BLaER1 (cell line): ENCODE measurements around the gene COL18A1.
"Not testable (repeated sequence)": the region's sequence is repeated elsewhere in the genome, so short reads cannot be mapped to it uniquely, and the experiment has no call there.

ENCODE experiments used
- H3K27ac ChIP-seq: shearing (Covaris generic); formaldehyde crosslinking; 2 replicates; pipeline ENCODE4 v1.8.1; 2022
- H3K27me3 ChIP-seq: shearing (Covaris generic); formaldehyde crosslinking; 2 replicates; pipeline ENCODE4 v1.8.1; 2022
- H3K36me3 ChIP-seq: shearing (Covaris generic); formaldehyde crosslinking; 2 replicates; pipeline ENCODE4 v1.8.1; 2022
- H3K4me1 ChIP-seq: shearing (Covaris generic); formaldehyde crosslinking; 2 replicates; pipeline ENCODE4 v1.8.1; 2022
- H3K4me2 ChIP-seq: shearing (Covaris generic); formaldehyde crosslinking; 2 replicates; pipeline ENCODE4 v1.8.1; 2022
- H3K4me3 ChIP-seq: shearing (Covaris generic); formaldehyde crosslinking; 2 replicates; pipeline ENCODE4 v1.8.1; 2022
- H3K9ac ChIP-seq: shearing (Covaris generic); formaldehyde crosslinking; 2 replicates; pipeline ENCODE4 v1.8.1; 2022
- H3K9me3 ChIP-seq: shearing (Covaris generic); formaldehyde crosslinking; 2 replicates; pipeline ENCODE4 v1.8.1; 2022
- H4K20me1 ChIP-seq: shearing (Covaris generic); formaldehyde crosslinking; 2 replicates; pipeline ENCODE4 v1.8.1; 2022
- Cebpa-rat ChIP-seq: shearing (Covaris generic); IDR thresholded peaks from 2 replicates; pipeline ENCODE4 v1.8.1; 2022

The COL18A1 gene

DNA sequence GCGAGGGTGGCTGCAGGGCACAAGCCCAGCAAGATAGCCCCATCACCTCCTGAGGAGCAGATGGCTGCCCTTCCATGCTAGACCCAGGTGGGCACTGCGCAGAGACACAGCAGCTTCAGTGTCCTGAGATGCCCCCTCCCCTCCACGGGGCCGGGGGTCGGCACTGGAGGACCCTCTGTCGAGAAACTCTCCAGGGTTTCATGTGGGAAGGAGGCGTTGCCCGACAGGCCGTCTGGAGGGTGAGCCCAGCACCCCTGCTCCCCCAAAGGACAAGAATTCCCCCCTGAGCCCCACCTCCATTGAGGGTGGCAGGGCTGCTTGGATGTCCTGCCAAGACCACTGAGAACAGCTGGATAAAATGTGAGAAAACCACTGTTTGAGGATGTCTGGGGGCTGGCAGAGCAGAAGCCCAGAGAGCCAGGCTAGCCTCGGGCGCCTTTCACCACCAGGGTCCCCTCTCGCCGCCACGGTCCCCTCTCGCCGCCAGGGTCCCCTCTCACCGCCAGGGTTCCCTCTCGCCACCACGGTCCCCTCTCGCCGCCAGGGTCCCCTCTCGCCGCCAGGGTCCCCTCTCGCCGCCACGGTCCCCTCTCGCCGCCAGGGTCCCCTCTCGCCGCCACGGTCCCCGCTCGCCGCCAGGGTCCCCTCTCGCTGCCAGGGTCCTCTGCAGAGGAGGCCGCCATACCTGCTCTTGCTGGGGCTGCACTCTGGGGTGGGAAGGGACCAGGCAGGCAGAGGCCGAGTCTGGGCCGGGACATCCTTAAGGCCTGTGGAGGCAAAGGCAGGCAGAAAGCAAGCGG is 93.1 kb downstream of the COL18A1 start:
- H3K9ac ChIP-seq: no peak overlapping the region
- H3K27me3 ChIP-seq: no peaks in the 10 kb centered on the region

DNA sequence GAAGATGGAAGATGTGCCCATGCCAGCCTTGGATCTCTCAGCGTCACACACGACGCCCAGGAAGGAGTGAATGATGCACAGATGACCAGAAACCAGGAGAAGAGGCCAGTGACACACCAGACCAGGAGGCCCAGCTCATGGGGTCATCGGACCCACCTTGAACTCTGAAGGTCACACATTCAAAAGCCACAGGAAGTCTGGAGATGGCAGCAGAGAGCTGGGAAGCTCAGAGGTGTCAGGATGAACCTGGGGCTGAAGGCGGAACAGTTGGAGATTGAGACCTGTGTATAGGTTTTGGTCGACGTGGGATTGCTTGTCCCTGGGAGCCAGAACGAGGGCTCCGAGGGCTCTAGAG is 93.7 kb downstream of the COL18A1 start:
- H3K4me1 ChIP-seq: peaks cover 28% of the 10 kb centered on the region
- H3K4me3 ChIP-seq: no peak overlapping the region
- TF ChIP-seq Cebpa-rat: no peak
- no peak overlapping the region for H3K9ac ChIP-seq
- H3K27me3 ChIP-seq: no peaks in the 10 kb centered on the region
- H4K20me1 ChIP-seq: no peaks in the 10 kb centered on the region
- H3K4me2 ChIP-seq: no peak overlapping the region
- no peak overlapping the region for H3K27ac ChIP-seq
- H3K9me3 ChIP-seq: peaks cover 30% of the 10 kb centered on the region
- peaks cover 11% of the 10 kb centered on the region; the same call in 1 of the 2 replicates for H3K36me3 ChIP-seq

More for the DNA sequence above, 93.1 kb downstream of the COL18A1 start:
- H3K4me2 ChIP-seq: no peak overlapping the region
- no peak overlapping the region for H3K4me3 ChIP-seq
- no peaks in the 10 kb centered on the region for H4K20me1 ChIP-seq
- H3K36me3 ChIP-seq: peaks cover 11% of the 10 kb centered on the region; the same call in 1 of the 2 replicates
- TF ChIP-seq Cebpa-rat: no peak
- peaks cover 30% of the 10 kb centered on the region for H3K9me3 ChIP-seq
- peaks cover 34% of the 10 kb centered on the region for H3K4me1 ChIP-seq
- H3K27ac ChIP-seq: no peak overlapping the region

GRCh38 chr21:45499201-45499750 is 94.3 kb downstream of the COL18A1 start:
- TF ChIP-seq Cebpa-rat: no peak
- Histone ChIP-seq H3K4me1 (peaks cover 28% of the 10 kb centered on the region), H4K20me1 (no peaks in the 10 kb centered on the region), H3K27me3 (no peaks in the 10 kb centered on the region), H3K4me2 (no peak overlapping the region), H3K9ac (no peak overlapping the region), H3K36me3 (peaks cover 11% of the 10 kb centered on the region; the same call in 1 of the 2 replicates), H3K9me3 (peaks cover 30% of the 10 kb centered on the region), H3K27ac (no peak overlapping the region), H3K4me3 (no peak overlapping the region)

DNA sequence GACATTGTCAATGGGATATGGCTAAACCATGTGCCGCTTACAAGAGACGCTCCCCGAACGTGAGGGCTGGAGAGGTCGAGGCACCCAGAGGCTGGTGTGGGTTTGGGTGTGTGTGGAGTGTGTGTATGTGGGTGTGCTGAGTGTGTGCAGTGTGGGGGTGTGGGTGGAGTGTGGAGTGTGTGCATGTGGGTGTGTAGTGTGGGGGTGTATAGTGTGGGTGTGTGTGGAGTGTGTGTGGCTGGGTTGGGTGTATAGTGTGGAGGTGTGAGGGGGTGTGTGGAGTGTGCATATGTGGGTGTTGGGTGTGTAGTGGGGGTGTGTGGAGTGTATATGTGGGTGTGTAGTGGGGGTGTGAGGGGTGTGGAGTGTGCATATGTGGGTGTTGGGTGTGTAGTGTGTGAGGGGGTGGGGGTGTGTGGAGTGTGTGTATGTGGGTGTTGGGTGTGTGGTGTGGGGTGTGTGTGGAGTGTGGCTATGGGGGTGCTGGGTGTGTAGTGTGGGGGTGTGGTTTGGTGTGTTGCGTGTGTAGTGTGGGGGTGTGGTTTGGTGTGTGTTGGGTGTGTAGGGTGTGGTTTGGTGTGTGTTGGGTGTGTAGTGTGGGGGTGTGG is 95.1 kb downstream of the COL18A1 start:
- Histone ChIP-seq H3K9ac (no peak overlapping the region), H3K4me3 (no peak overlapping the region), H3K9me3 (peaks cover 30% of the 10 kb centered on the region), H3K27ac (no peak overlapping the region), H3K36me3 (peaks cover 11% of the 10 kb centered on the region; the same call in 1 of the 2 replicates), H4K20me1 (no peaks in the 10 kb centered on the region), H3K27me3 (no peaks in the 10 kb centered on the region), H3K4me1 (peaks cover 32% of the 10 kb centered on the region), H3K4me2 (no peak overlapping the region)
- no peak for TF ChIP-seq Cebpa-rat

DNA sequence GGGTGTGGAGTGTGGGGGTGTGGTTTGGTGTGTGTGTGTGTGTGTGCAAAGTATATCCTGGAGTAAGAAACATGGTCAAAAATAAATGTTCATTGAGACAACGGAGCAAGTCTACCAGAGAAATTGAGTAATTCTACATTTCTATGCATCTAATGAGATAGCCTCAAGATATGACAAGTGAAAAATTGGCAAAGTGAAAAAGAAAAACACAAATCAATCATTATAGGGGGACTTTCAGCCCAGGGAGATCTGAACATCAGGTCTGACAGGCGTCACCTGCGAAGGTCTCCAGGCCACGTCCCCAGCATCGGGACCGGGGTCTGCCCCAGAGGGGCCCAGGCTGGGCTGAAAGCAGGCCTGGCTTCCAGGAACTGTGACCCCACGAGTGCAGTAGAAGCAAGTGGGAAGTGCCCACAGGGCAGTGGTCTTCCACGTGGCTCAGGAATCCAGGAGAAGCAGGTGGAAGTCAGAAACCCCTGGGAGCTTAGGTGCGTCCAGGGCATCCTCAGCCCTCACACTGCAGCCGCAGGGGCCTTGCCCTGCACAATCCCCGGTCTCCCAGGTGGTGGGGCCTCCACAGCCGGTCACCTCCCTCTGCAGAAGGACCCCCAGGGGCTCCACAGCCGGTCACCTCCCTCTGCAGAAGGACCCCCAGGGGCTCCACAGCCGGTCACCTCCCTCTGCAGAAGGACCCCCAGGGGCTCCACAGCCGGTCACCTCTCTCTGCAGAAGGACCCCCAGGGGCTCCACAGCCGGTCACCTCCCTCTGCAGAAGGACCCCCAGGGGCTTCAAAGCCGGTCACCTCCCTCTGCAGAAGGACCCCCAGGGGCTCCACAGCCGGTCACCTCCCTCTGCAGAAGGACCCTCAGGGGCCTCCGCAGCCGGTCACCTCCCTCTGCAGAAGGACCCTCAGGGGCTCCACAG is 96.4 kb downstream of the COL18A1 start:
- H3K9me3 ChIP-seq: peaks cover 30% of the 10 kb centered on the region
- H3K4me2 ChIP-seq, H3K27me3 ChIP-seq, H3K4me3 ChIP-seq, H3K27ac ChIP-seq, H4K20me1 ChIP-seq, H3K9ac ChIP-seq: not testable (repeated sequence)
- peaks cover 27% of the 10 kb centered on the region for H3K4me1 ChIP-seq
- peaks cover 11% of the 10 kb centered on the region; the same call in 1 of the 2 replicates for H3K36me3 ChIP-seq

DNA sequence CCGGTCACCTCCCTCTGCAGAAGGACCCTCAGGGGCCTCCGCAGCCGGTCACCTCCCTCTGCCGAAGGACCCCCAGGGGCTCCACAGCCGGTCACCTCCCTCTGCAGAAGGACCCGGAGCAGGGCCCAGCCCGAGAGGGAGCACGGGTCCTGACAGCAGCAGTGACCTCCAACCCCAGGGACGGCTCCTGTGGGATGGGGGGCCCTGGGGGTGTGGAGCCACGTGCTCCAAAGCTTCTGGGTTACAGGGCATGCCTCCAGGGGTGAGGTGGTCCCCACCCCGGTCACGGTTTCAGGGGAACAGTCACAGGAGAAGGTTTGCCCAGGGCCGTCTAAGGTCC is 97.0 kb downstream of the COL18A1 start:
- Histone ChIP-seq H3K4me1 (peaks cover 26% of the 10 kb centered on the region), H3K4me3 (no peak overlapping the region), H3K4me2 (no peak overlapping the region), H3K27me3 (no peaks in the 10 kb centered on the region), H3K9me3 (peaks cover 30% of the 10 kb centered on the region), H3K27ac (no peak overlapping the region), H3K36me3 (peaks cover 11% of the 10 kb centered on the region; the same call in 1 of the 2 replicates), H4K20me1 (no peaks in the 10 kb centered on the region), H3K9ac (no peak overlapping the region)
- TF ChIP-seq Cebpa-rat: no peak

DNA sequence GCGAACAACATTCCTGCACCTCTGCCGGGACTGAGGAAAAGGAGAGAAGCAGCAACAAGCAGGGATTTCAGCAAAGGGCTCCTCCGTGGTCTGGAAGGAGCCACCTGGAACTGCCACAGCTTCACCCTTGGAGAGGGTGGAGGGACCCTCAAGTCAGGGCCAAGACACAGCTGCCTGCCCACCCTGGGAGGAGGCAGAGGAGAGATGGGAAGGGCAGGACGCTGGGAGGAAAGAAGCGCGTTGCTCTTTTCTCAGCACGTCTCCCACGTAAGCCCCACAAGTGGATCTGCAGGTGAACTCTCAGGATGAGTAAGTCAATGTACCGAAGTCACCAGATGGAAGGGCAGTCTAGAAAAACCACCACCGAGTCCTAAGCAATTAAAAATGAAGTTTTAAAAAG is 97.6 kb downstream of the COL18A1 start:
- peaks cover 7% of the 10 kb centered on the region; the same call in 1 of the 2 replicates for H3K36me3 ChIP-seq
- no peak overlapping the region for H3K4me2 ChIP-seq
- H3K4me1 ChIP-seq: peaks cover 26% of the 10 kb centered on the region
- H4K20me1 ChIP-seq: no peaks in the 10 kb centered on the region
- no peaks in the 10 kb centered on the region for H3K27me3 ChIP-seq
- no peak for TF ChIP-seq Cebpa-rat
- H3K9me3 ChIP-seq: peaks cover 27% of the 10 kb centered on the region
- no peak overlapping the region for H3K4me3 ChIP-seq
- H3K9ac ChIP-seq: no peak overlapping the region
- H3K27ac ChIP-seq: no peak overlapping the region

DNA sequence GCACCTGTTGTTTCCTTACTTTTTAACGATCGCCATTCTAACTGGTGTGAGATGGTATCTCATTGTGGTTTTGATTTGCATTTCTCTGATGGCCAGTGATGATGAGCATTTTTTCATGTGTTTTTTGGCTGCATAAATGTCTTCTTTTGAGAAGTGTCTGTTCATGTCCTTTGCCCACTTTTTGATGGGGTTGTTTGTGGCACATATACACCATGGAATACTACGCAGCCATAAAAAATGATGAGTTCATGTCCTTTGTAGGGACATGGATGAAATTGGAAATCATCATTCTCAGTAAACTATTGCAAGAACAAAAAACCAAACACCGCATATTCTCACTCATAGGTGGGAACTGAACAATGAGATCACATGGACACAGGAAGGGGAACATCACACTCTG is 98.3 kb downstream of the COL18A1 start:
- not testable (repeated sequence) for H3K27me3 ChIP-seq, H4K20me1 ChIP-seq, H3K9ac ChIP-seq, H3K4me2 ChIP-seq, H3K4me3 ChIP-seq, H3K36me3 ChIP-seq, H3K27ac ChIP-seq
- Histone ChIP-seq H3K9me3 (peaks cover 20% of the 10 kb centered on the region), H3K4me1 (peaks cover 26% of the 10 kb centered on the region)

DNA sequence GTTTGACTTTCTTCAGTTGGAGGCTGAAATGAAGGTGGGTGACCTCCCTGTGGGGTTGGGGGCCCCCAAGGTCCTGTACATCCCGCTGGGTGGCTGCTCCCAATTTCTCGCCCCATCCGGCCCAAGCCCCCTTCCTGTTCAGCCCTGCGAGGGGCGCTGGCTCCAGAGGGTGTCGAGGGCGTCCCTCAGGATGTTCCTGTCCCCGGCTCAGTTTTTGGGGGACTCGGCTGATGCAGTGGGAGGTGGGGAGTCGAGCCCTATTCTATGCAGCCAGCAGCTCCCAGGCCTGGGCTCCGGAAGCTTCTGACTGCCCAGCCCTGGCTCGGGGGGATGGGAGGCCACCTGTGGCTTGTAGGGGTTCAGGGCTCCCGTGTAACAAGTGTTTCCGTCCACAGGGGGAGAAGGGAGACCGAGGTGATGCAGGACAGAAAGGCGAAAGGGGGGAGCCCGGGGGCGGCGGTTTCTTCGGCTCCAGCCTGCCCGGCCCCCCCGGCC is 99.1 kb downstream of the COL18A1 start:
- Histone ChIP-seq H3K9ac (no peak overlapping the region), H3K4me1 (peaks cover 23% of the 10 kb centered on the region), H3K9me3 (peaks cover 12% of the 10 kb centered on the region), H3K36me3 (no peaks in the 10 kb centered on the region), H3K4me3 (no peak overlapping the region), H3K27me3 (no peaks in the 10 kb centered on the region), H3K27ac (no peak overlapping the region), H3K4me2 (peak overlapping the region; percentile 52), H4K20me1 (no peaks in the 10 kb centered on the region)
- no peak for TF ChIP-seq Cebpa-rat
